H9 (cell line): ENCODE data around the gene RACGAP1. TPM values are rescaled to one million over a fixed set of nuclear protein-coding genes. Genes with fewer than 3 reads are reported as not detected.
A peak's percentile ranks its signal among the peaks of the same experiment; 100 is the strongest.

Experiments
- DNase-seq: peaks from one replicate; pipeline ENCODE4 v3.0.0-alpha.2; 2017
- H2AFZ ChIP-seq: one replicate; pipeline ENCODE4 v1.6.1; 2013; ENCODE audit warnings: mild to moderate bottlenecking, low read length, control low read depth, moderate library complexity
- H2AK5ac ChIP-seq: 2 replicates; pipeline ENCODE4 v1.6.1; 2013; ENCODE audit warnings: low read length, control low read depth, mixed read lengths; ENCODE audit not compliant: insufficient read length
- H2BK120ac ChIP-seq: one replicate; pipeline ENCODE4 v1.6.1; 2013; ENCODE audit warnings: low read depth, mild to moderate bottlenecking, low read length, control low read depth, inconsistent platforms; ENCODE audit not compliant: poor library complexity, severe bottlenecking
- H2BK12ac ChIP-seq: 2 replicates; pipeline ENCODE4 v1.6.1; 2013; ENCODE audit warnings: low read length, control low read depth, mixed read lengths, low read depth; ENCODE audit not compliant: insufficient read length
- H2BK15ac ChIP-seq: 2 replicates; pipeline ENCODE4 v1.6.1; 2013; ENCODE audit warnings: low read depth, low read length, control low read depth
- H2BK20ac ChIP-seq: one replicate; pipeline ENCODE4 v1.6.1; 2013; ENCODE audit warnings: low read depth, mild to moderate bottlenecking, low read length, control low read depth, inconsistent platforms; ENCODE audit not compliant: poor library complexity, severe bottlenecking
- H2BK5ac ChIP-seq: 2 replicates; pipeline ENCODE4 v1.6.1; 2013; ENCODE audit warnings: low read length, control low read depth, mixed read lengths; ENCODE audit not compliant: insufficient read length
- H3K14ac ChIP-seq: 2 replicates; pipeline ENCODE4 v1.6.1; 2013; ENCODE audit warnings: low read length, control low read depth; ENCODE audit not compliant: insufficient read depth
- H3K18ac ChIP-seq: 2 replicates; pipeline ENCODE4 v1.6.1; 2013; ENCODE audit warnings: low read depth, mild to moderate bottlenecking, mixed read lengths, low read length, control low read depth; ENCODE audit not compliant: insufficient read length
- H3K23ac ChIP-seq: 2 replicates; pipeline ENCODE4 v1.6.1; 2013; ENCODE audit warnings: low read length, control low read depth, mixed read lengths, low read depth; ENCODE audit not compliant: insufficient read length
- H3K23me2 ChIP-seq: 2 replicates; pipeline ENCODE4 v1.6.1; 2013; ENCODE audit warnings: low read depth, mild to moderate bottlenecking, mixed read lengths, low read length, control low read depth; ENCODE audit not compliant: insufficient read length, poor library complexity, severe bottlenecking
- H3K27ac ChIP-seq: 2 replicates; pipeline ENCODE4 v1.5.1; 2013; ENCODE audit warnings: low read length, control low read depth, mixed read lengths, low read depth; ENCODE audit not compliant: insufficient read length
- H3K27me3 ChIP-seq: 2 replicates; pipeline ENCODE4 v1.6.1; 2013; ENCODE audit warnings: low read length, control low read depth, inconsistent platforms; ENCODE audit not compliant: insufficient read depth
- H3K4ac ChIP-seq: 2 replicates; pipeline ENCODE4 v1.6.1; 2013; ENCODE audit warnings: low read depth, mild to moderate bottlenecking, control low read depth, inconsistent platforms, low read length, moderate library complexity
- H3K4me1 ChIP-seq: 2 replicates; pipeline ENCODE4 v1.6.1; 2013; ENCODE audit warnings: low read length, control low read depth, inconsistent platforms; ENCODE audit not compliant: insufficient read depth
- H3K4me2 ChIP-seq: 2 replicates; pipeline ENCODE4 v1.6.1; 2013; ENCODE audit warnings: low read length, control low read depth, mixed read lengths; ENCODE audit not compliant: insufficient read length, insufficient read depth
- H3K56ac ChIP-seq: 2 replicates; pipeline ENCODE4 v1.6.1; 2013; ENCODE audit warnings: low read depth, mild to moderate bottlenecking, mixed read lengths, low read length, control low read depth; ENCODE audit not compliant: insufficient read length
- H3K79me1 ChIP-seq: 2 replicates; pipeline ENCODE4 v1.6.1; 2013; ENCODE audit warnings: low read depth, mild to moderate bottlenecking, moderate library complexity, low read length, control low read depth, inconsistent platforms; ENCODE audit not compliant: insufficient read depth, poor library complexity, severe bottlenecking
- H3K79me2 ChIP-seq: 2 replicates; pipeline ENCODE4 v1.6.1; 2013; ENCODE audit warnings: low read length, control low read depth, inconsistent platforms; ENCODE audit not compliant: insufficient read depth
- H3K9ac ChIP-seq: 2 replicates; pipeline ENCODE4 v1.6.1; 2013; ENCODE audit warnings: low read length, control low read depth, mixed read lengths; ENCODE audit not compliant: insufficient read length; ENCODE audit errors: extremely low read depth
- H3K9me3 ChIP-seq: one replicate; pipeline ENCODE4 v1.6.1; 2013; ENCODE audit warnings: low read depth, low read length, inconsistent platforms; ENCODE audit not compliant: control insufficient read depth
- H3T11ph ChIP-seq: one replicate; pipeline ENCODE4 v1.6.1; 2013; ENCODE audit warnings: mild to moderate bottlenecking, low read length, control low read depth, inconsistent platforms
- H4K20me1 ChIP-seq: one replicate; pipeline ENCODE4 v1.6.1; 2013; ENCODE audit not compliant: control insufficient read depth, insufficient read length, insufficient read depth
- H4K5ac ChIP-seq: 2 replicates; pipeline ENCODE4 v1.6.1; 2013; ENCODE audit warnings: low read depth, mild to moderate bottlenecking, mixed read lengths, low read length, control low read depth; ENCODE audit not compliant: insufficient read length
- H4K8ac ChIP-seq: replicated peaks from 2 replicates; pipeline ENCODE4 v1.6.1; 2013; ENCODE audit warnings: low read length, control low read depth, mixed read lengths, low read depth; ENCODE audit not compliant: insufficient read length
- H4K91ac ChIP-seq: 2 replicates; pipeline ENCODE4 v1.6.1; 2013; ENCODE audit warnings: low read depth, mild to moderate bottlenecking, moderate library complexity, mixed read lengths, low read length, control low read depth; ENCODE audit not compliant: insufficient read length
- H3K27ac Mint-ChIP-seq, 3 experiments: 2 replicates in 2 of 3; 3 replicates in 1 of 3; pipeline ENCODE4 v1.8.0; 2020 to 2021; ENCODE audit warnings: mixed read lengths in 3 of 3, mild to moderate bottlenecking in 1 of 3, moderate library complexity in 1 of 3
- H3K27me3 Mint-ChIP-seq: 2 replicates; pipeline ENCODE4 v1.8.0; 2021; ENCODE audit warnings: low read depth, mild to moderate bottlenecking, moderate library complexity, mixed read lengths
- H3K36me3 Mint-ChIP-seq, 3 experiments: 2 replicates in 2 of 3; 3 replicates in 1 of 3; pipeline ENCODE4 v1.8.0; 2020 to 2021; ENCODE audit warnings: low read depth in 3 of 3, mixed read lengths in 3 of 3; ENCODE audit not compliant: insufficient read depth in 1 of 3
- H3K4me1 Mint-ChIP-seq, 2 experiments: 2 replicates each; pipeline ENCODE4 v1.8.0; 2020; ENCODE audit warnings: mixed read lengths in 2 of 2
- H3K4me3 Mint-ChIP-seq, 2 experiments: 2 replicates in 1 of 2; 3 replicates in 1 of 2; pipeline ENCODE4 v1.8.0; 2020 to 2021; ENCODE audit warnings: mild to moderate bottlenecking in 2 of 2, mixed read lengths in 2 of 2, moderate library complexity in 1 of 2
- H3K9me3 Mint-ChIP-seq, 2 experiments: 2 replicates in 1 of 2; 3 replicates in 1 of 2; pipeline ENCODE4 v1.8.0; 2020; ENCODE audit warnings: mild to moderate bottlenecking in 2 of 2, mixed read lengths in 2 of 2, moderate library complexity in 1 of 2
- CTCF ChIP-seq: fragments of 200-600 bp; sonication (generic); conservative IDR thresholded peaks from 3 replicates; pipeline ENCODE4 v1.8.0; 2021; ENCODE audit warnings: antibody characterized with exemption, mild to moderate bottlenecking
- WGBS: extraction: QIAGEN DNeasy Blood & Tissue Kit; methylation state at CpG from one replicate; pipeline ENCODE4 v1.1.7; 2013; ENCODE audit warnings: missing lambda C conversion rate, low lambda C conversion rate, mixed read lengths; ENCODE audit not compliant: insufficient read length; ENCODE audit errors: extremely low coverage; 5-methylcytosine and 5-hydroxymethylcytosine counted together
- total RNA-seq: library from RNA; stranded (reverse); gene quantifications from 2 replicates; pipeline ENCODE4 v1.2.1, GENCODE V29; 2021

The RACGAP1 gene
- total RNA-seq, 1 experiment from 2014 or later = 64.8 TPM

GRCh38 chr12:50065726-50066310 lies 40.5 kb upstream of the RACGAP1 start:
- peak overlapping the region; percentile 40; the same call in 1 of the 2 replicates for H3K14ac ChIP-seq
- no peak overlapping the region for H3K4me2 ChIP-seq
- H4K20me1 ChIP-seq = no peaks in the 10 kb centered on the region
- H3K79me1 ChIP-seq = no peaks in the 10 kb centered on the region
- H3K9me3 ChIP-seq = no peaks in the 10 kb centered on the region
- H2BK5ac ChIP-seq = no peak overlapping the region
- Mint-ChIP-seq H3K36me3 (no peaks in the 10 kb centered on the region), H3K9me3 (no peaks in the 10 kb centered on the region), H3K27ac (no peak overlapping the region), H3K27me3 (peaks cover 36% of the 10 kb centered on the region), H3K4me3 (no peak overlapping the region), H3K4me1 (peaks cover 7 to 11% of the 10 kb centered on the region in 2 experiments)
- H3K79me2 ChIP-seq = no peaks in the 10 kb centered on the region
- peak overlapping the region; percentile 4 for H4K8ac ChIP-seq
- H2BK20ac ChIP-seq = no peak overlapping the region
- no peak overlapping the region for H3K27ac ChIP-seq
- no CpG with 5 or more reads among the region's 3 CpGs for WGBS
- no peaks in the 10 kb centered on the region; the same call in 1 of the 2 replicates for H3K27me3 ChIP-seq
- peak overlapping the region; percentile 21 for H3K18ac ChIP-seq
- no peak overlapping the region for H3T11ph ChIP-seq
- peak overlapping the region; percentile 8 for H2BK12ac ChIP-seq
- H2BK120ac ChIP-seq = no peak overlapping the region
- DNase-seq = no peak
- no peak overlapping the region for H3K9ac ChIP-seq
- H2AK5ac ChIP-seq = no peak overlapping the region
- no peaks in the 10 kb centered on the region; the same call in 1 of the 2 replicates for H3K4me1 ChIP-seq
- no peaks in the 10 kb centered on the region for H3K23me2 ChIP-seq
- no peak overlapping the region for H3K56ac ChIP-seq
- no peak overlapping the region for H2BK15ac ChIP-seq
- H3K4ac ChIP-seq = no peak overlapping the region
- no peak overlapping the region for H3K23ac ChIP-seq
- no peak overlapping the region for H4K5ac ChIP-seq
- no peak for TF ChIP-seq CTCF
- H2AFZ ChIP-seq = no peak overlapping the region
- no peak overlapping the region for H4K91ac ChIP-seq
